AG09309 (cell line): ENCODE results near the gene GFI1.

ENCODE experiments used
- DNase-seq: peaks from one replicate; pipeline ENCODE4 v3.0.0-alpha.2; 2010; ENCODE audit warnings: low read depth
- H3K4me3 ChIP-seq: 2 replicates; pipeline ENCODE4 v1.5.1; 2011; ENCODE audit warnings: mild to moderate bottlenecking, low read depth, low read length, moderate library complexity; ENCODE audit not compliant: control insufficient read depth
- CTCF ChIP-seq: IDR thresholded peaks from 2 replicates; pipeline ENCODE4 v1.5.1; 2011; ENCODE audit warnings: mild to moderate bottlenecking, low read depth, low read length, inconsistent platforms; ENCODE audit not compliant: insufficient read depth, control insufficient read depth; ENCODE audit errors: missing control alignments

GFI1 gene

GRCh38 chr1:92478393-92478792 is 8.3 kb downstream of the GFI1 start:
- no peak overlapping the region for H3K4me3 ChIP-seq
- TF ChIP-seq CTCF = no peak
- no peak for DNase-seq

- TF ChIP-seq CTCF = no peak
- DNase-seq = no peak
Observed at GRCh38 chr1:92476071-92476631, 10.6 kb downstream of the GFI1 start.

GRCh38 chr1:92475029-92475428 is 11.7 kb downstream of the GFI1 start:
- no peak overlapping the region for H3K4me3 ChIP-seq
- no peak for TF ChIP-seq CTCF
- DNase-seq = no peak

More at GRCh38 chr1:92476071-92476631, 10.6 kb downstream of the GFI1 start:
- H3K4me3 ChIP-seq = no peak overlapping the region

GRCh38 chr1:92473781-92474495 is 12.8 kb downstream of the GFI1 start:
- no peak overlapping the region for H3K4me3 ChIP-seq
- DNase-seq = no peak
- no peak for TF ChIP-seq CTCF

- no peak for DNase-seq
- no peak for TF ChIP-seq CTCF
- no peak overlapping the region for H3K4me3 ChIP-seq
Observed at GRCh38 chr1:92470216-92470615, 16.5 kb downstream of the GFI1 start.

GRCh38 chr1:92466683-92467352 is 19.9 kb downstream of the GFI1 start:
- H3K4me3 ChIP-seq = no peak overlapping the region
- TF ChIP-seq CTCF = no peak
- DNase-seq = no peak

- H3K4me3 ChIP-seq = no peak overlapping the region
- TF ChIP-seq CTCF = no peak
- no peak for DNase-seq
Observed at GRCh38 chr1:92465256-92465647, 21.5 kb downstream of the GFI1 start.
